ENCODE data around the gene CREBRF.
A peak's percentile ranks its signal among the peaks of the same experiment; 100 is the strongest.
"Not testable (repeated sequence)": the region's sequence is repeated elsewhere in the genome, so short reads cannot be mapped to it uniquely, and the experiment has no call there.

CREBRF gene

GRCh38 chr5:173089581-173089980 is 33.4 kb downstream of the CREBRF start:
- DNase-seq: no peak

- no peak for DNase-seq
Measured at GRCh38 chr5:173090639-173091038, 34.5 kb downstream of the CREBRF start.

GRCh38 chr5:173091981-173092380 is 35.8 kb downstream of the CREBRF start:
- no peak for DNase-seq

GRCh38 chr5:173093606-173094005 is 37.5 kb downstream of the CREBRF start:
- no peak for DNase-seq

- DNase-seq: no peak
Measured at GRCh38 chr5:173094012-173094661, 38.0 kb downstream of the CREBRF start.

GRCh38 chr5:173098787-173099186 is 42.6 kb downstream of the CREBRF start:
- no peak for DNase-seq

GRCh38 chr5:173099461-173099860 is 43.3 kb downstream of the CREBRF start:
- no peak for DNase-seq

- no peak for DNase-seq
Measured at GRCh38 chr5:173101245-173101644, 45.1 kb downstream of the CREBRF start.

- DNase-seq: no peak
Measured at GRCh38 chr5:173103411-173103810, 47.3 kb downstream of the CREBRF start.

- DNase-seq: no peak
Measured at GRCh38 chr5:173108914-173109313, 52.8 kb downstream of the CREBRF start.

GRCh38 chr5:173114536-173114935 is 58.4 kb downstream of the CREBRF start:
- no peak for DNase-seq

GRCh38 chr5:173119719-173120118 is 63.6 kb downstream of the CREBRF start:
- no peak for DNase-seq

- DNase-seq: no peak
Measured at GRCh38 chr5:173123416-173123815, 67.3 kb downstream of the CREBRF start.

- not testable (repeated sequence) for DNase-seq
Measured at GRCh38 chr5:173132166-173132565, 76.0 kb downstream of the CREBRF start.

GRCh38 chr5:173138707-173139106 is 82.6 kb downstream of the CREBRF start:
- DNase-seq: no peak

GRCh38 chr5:173139631-173140030 is 83.5 kb downstream of the CREBRF start:
- DNase-seq: no peak

- DNase-seq: no peak
Measured at GRCh38 chr5:173140769-173141168, 84.6 kb downstream of the CREBRF start.

GRCh38 chr5:173143567-173143966 is 87.4 kb downstream of the CREBRF start:
- DNase-seq: no peak

- DNase-seq: peak; percentile 78
Measured at GRCh38 chr5:173144200-173145176, 88.3 kb downstream of the CREBRF start, which contains the start of gene BNIP1. Gene BNIP1, plus strand, starts transcription at chr5:173144531. Its CDS starts 15 bp downstream, at chr5:173144546.

GRCh38 chr5:173148354-173148753 is 92.2 kb downstream of the CREBRF start:
- DNase-seq: no peak

GRCh38 chr5:173152547-173152946 is 96.4 kb downstream of the CREBRF start:
- DNase-seq: no peak

GRCh38 chr5:173153842-173154241 is 97.7 kb downstream of the CREBRF start:
- no peak for DNase-seq

GRCh38 chr5:173154619-173155018 is 98.5 kb downstream of the CREBRF start:
- not testable (repeated sequence) for DNase-seq

GRCh38 chr5:173155912-173156311 is 99.8 kb downstream of the CREBRF start:
- DNase-seq: no peak
